Endothelial cell of umbilical vein (primary cell): ENCODE results near the gene ZDHHC18. TPM values are rescaled to one million over a fixed set of nuclear protein-coding genes. Genes with fewer than 3 reads are reported as not detected.
"Not testable (repeated sequence)": the region's sequence is repeated elsewhere in the genome, so short reads cannot be mapped to it uniquely, and the experiment has no call there.

ENCODE experiments used
- BruUV-seq: library from RNA; stranded (reverse); fragments of 400-500 nt; replicated peaks from 2 replicates; lab custom pipeline; 2021; lab: Mats Ljungman, UMichigan
- CTCF ChIA-PET: fragments of 300-600, 350-600 bp; sonication (Branson Sonifier 250); formaldehyde crosslinking; loops from one replicate; lab custom pipeline; 2021; ENCODE audit warnings: antibody characterized with exemption, inconsistent platforms; lab: Charles Lee
- POLR2A ChIA-PET: fragments of 300-600, 350-600 bp; sonication (Branson Sonifier 250); formaldehyde crosslinking; loops from one replicate; lab custom pipeline; 2021; ENCODE audit warnings: antibody characterized with exemption, inconsistent platforms; lab: Charles Lee
- DNase-seq: peaks from one replicate; pipeline ENCODE4 v3.0.0-alpha.2; 2011; ENCODE audit warnings: low read depth, low spot score
- FAIRE-seq: peaks from 2 replicates; lab custom pipeline; 2011; peaks lifted over from hg19 to GRCh38; lab: Jason Lieb, UNC
- H2AFZ ChIP-seq: 2 replicates; pipeline ENCODE4 v1.6.0; 2012; ENCODE audit warnings: low read depth, low read length, control low read depth, inconsistent platforms
- H3K27ac ChIP-seq: 2 replicates; pipeline ENCODE4 v1.5.1; 2011; ENCODE audit warnings: low read depth, mild to moderate bottlenecking, control low read depth, low read length, moderate library complexity; ENCODE audit not compliant: insufficient read depth
- H3K27me3 ChIP-seq, 2 experiments: 2 replicates each; pipeline versions ENCODE4 v1.6.0 to v1.6.1; 2011; ENCODE audit warnings: low read length in 2 of 2, mixed read lengths in 1 of 2; ENCODE audit not compliant: control insufficient read depth in 2 of 2, insufficient read depth in 2 of 2
- H3K36me3 ChIP-seq, 2 experiments: 2 replicates in 1 of 2; 3 replicates in 1 of 2; pipeline ENCODE4 v1.5.1; 2011; ENCODE audit warnings: low read length in 2 of 2, mild to moderate bottlenecking in 1 of 2, moderate library complexity in 1 of 2; ENCODE audit not compliant: control insufficient read depth in 2 of 2, insufficient read depth in 2 of 2; ENCODE audit errors: extremely low read depth in 1 of 2
- H3K4me1 ChIP-seq: 3 replicates; pipeline ENCODE4 v1.5.1; 2011; ENCODE audit warnings: mild to moderate bottlenecking, low read length; ENCODE audit not compliant: control insufficient read depth, insufficient read depth; ENCODE audit errors: extremely low read depth
- H3K4me2 ChIP-seq: 2 replicates; pipeline ENCODE4 v1.6.1; 2011; ENCODE audit warnings: low read length, control low read depth, mixed read lengths; ENCODE audit not compliant: insufficient read depth
- H3K4me3 ChIP-seq, 3 experiments: fragments of 200-600 bp in 1 of 3; sonication (generic), shearing (Covaris generic) in 1 of 3; replicated peaks in 1 of 3; 2 replicates each; pipeline ENCODE4 v1.5.1; 2011 to 2016; ENCODE audit warnings: control low read depth in 3 of 3, low read length in 3 of 3, mild to moderate bottlenecking in 2 of 3, inconsistent platforms in 1 of 3, low read depth in 1 of 3, moderate library complexity in 1 of 3; ENCODE audit not compliant: insufficient read depth in 1 of 3
- H3K79me2 ChIP-seq: 2 replicates; pipeline ENCODE4 v1.6.0; 2012; ENCODE audit warnings: low read length, inconsistent platforms; ENCODE audit not compliant: control insufficient read depth, insufficient read depth
- H3K9ac ChIP-seq: replicated peaks from 2 replicates; pipeline ENCODE3; 2011; ENCODE audit warnings: low read length, control low read depth; ENCODE audit not compliant: insufficient read depth; ENCODE audit errors: extremely low read depth
- H3K9me1 ChIP-seq: replicated peaks from 3 replicates; pipeline ENCODE4 v1.6.0; 2011; ENCODE audit warnings: mild to moderate bottlenecking, low read length; ENCODE audit not compliant: control insufficient read depth, insufficient read depth; ENCODE audit errors: extremely low read depth
- H3K9me3 ChIP-seq: replicated peaks from 2 replicates; pipeline ENCODE4 v1.5.1; 2012; ENCODE audit warnings: low read length, inconsistent platforms; ENCODE audit not compliant: control insufficient read depth, insufficient read depth
- H4K20me1 ChIP-seq: replicated peaks from 2 replicates; pipeline ENCODE3; 2011; ENCODE audit warnings: mild to moderate bottlenecking, low read length; ENCODE audit not compliant: control insufficient read depth, insufficient read depth; ENCODE audit errors: extremely low read depth
- EZH2 ChIP-seq: IDR thresholded peaks from 2 replicates; pipeline ENCODE4 v1.6.1; 2012; ENCODE audit warnings: borderline replicate concordance, low read depth, mild to moderate bottlenecking, moderate library complexity, low read length, inconsistent platforms; ENCODE audit not compliant: severe bottlenecking
- FOS ChIP-seq: IDR thresholded peaks from 2 replicates; pipeline ENCODE4 v1.6.1; 2011; ENCODE audit warnings: mild to moderate bottlenecking, low read length, moderate library complexity, borderline replicate concordance; ENCODE audit not compliant: insufficient read depth
- GATA2 ChIP-seq: IDR thresholded peaks from 2 replicates; pipeline ENCODE4 v1.7.0; 2011; ENCODE audit warnings: low read depth, mild to moderate bottlenecking, moderate library complexity, mixed read lengths, low read length; ENCODE audit not compliant: insufficient read length, insufficient read depth
- JUN ChIP-seq: IDR thresholded peaks from 2 replicates; pipeline ENCODE4 v1.6.1; 2011; ENCODE audit warnings: borderline replicate concordance, low read depth; ENCODE audit not compliant: insufficient read length, insufficient read depth
- MAX ChIP-seq: IDR thresholded peaks from 2 replicates; pipeline ENCODE4 v1.6.1; 2011; ENCODE audit not compliant: insufficient read depth, insufficient read length
- MYC ChIP-seq: IDR thresholded peaks from one replicate; pipeline ENCODE4 v1.6.1; 2011; ENCODE audit warnings: mild to moderate bottlenecking, low read depth, low read length
- POLR2A ChIP-seq: IDR thresholded peaks from 2 replicates; pipeline ENCODE4 v1.6.1; 2012; ENCODE audit warnings: low read depth, mild to moderate bottlenecking, control low read depth, low read length
- POLR2AphosphoS5 ChIP-seq: IDR thresholded peaks from 2 replicates; pipeline ENCODE4 v1.6.1; 2012; ENCODE audit warnings: low read depth, mild to moderate bottlenecking, control low read depth, low read length, moderate library complexity; ENCODE audit not compliant: insufficient read depth
- dilution Hi-C: fragments of 300-500 bp; cut with MboI; formaldehyde crosslinking; loops from one replicate; pipeline ENCODE4 v1.15.0; 2019; ENCODE audit warnings: low sequenced_read_pairs; ENCODE audit not compliant: extremely low pct_ligation_motif_present
- intact Hi-C: fragments of 100-400 bp; cut with micrococcal nuclease; formaldehyde crosslinking; loops from one replicate; pipeline ENCODE4 v1.10.0; 2022
- polyA plus RNA-seq, 4 experiments: library from polyadenylated mRNA; depleted of rRNA in 3 of 4; stranded (reverse) in 3 of 4; unstranded in 1 of 4; fragments of >200 nt; gene quantifications; 2 replicates each; pipeline versions ENCODE4 v1.2.1 to v1.2.3, GENCODE V29; 2011 to 2012; ENCODE audit warnings: missing spikeins in 1 of 4
- total RNA-seq: library from RNA; stranded (reverse); gene quantifications from 2 replicates; pipeline ENCODE4 v1.2.3, GENCODE V29; 2021
- TF ChIP-seq, protein P1 (sequence below), 2 donors: IDR thresholded peaks; 1 replicate in 1 of 2; 2 replicates in 1 of 2; pipeline ENCODE4 v1.5.1; 2011; ENCODE audit warnings: low read length in 2 of 2, mild to moderate bottlenecking in 2 of 2, moderate library complexity in 2 of 2, control low read depth in 1 of 2, inconsistent platforms in 1 of 2, low read depth in 1 of 2; ENCODE audit not compliant: insufficient read depth in 1 of 2; ENCODE audit errors: extremely low read depth in 1 of 2

ZDHHC18 gene
- total and polyA plus RNA-seq, 2 donors (not counting 3 experiments of a cell fraction or from before 2014, with no cell fraction given) = 25.2 to 48.2 TPM

DNA sequence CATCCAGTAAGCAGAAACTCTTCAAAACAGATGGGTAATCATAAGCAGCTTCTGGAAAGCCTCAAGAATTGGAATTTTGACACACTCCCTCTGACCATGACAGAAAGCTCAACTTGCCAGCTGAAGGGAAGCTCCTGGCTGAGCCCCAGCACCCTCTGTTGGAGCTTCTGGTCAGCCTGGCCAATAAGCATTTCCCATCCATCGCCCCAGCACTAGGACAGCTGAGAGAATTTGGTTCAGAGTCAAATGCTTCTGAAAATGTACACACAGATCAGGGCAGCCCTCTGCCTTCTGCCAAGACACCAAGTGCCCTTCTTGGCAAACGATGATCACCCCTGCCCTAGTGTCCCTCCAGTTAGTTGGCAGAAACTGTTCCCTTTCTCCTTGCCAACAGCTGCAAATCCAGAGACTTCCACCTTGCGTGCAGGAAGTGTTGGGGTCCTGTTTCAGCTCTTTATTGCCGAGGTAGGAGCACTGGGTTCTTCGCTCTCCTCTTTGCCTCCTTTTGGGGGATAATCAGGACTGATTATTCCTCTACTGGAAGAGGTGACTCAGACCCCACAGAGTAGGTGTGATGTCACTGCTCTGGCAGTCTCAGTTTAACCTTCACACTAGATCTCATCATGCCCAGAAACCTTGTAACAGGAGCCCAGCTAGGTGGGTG, 26.9 kb upstream of the ZDHHC18 start:
- Histone ChIP-seq H3K27me3 (no peaks in the 10 kb centered on the region), H3K4me1 (peaks cover 12% of the 10 kb centered on the region), H3K9me1 (no peaks in the 10 kb centered on the region), H3K9ac (peak overlapping the region; percentile 56), H3K36me3 (peaks cover 0 to 2% of the 10 kb centered on the region in 2 experiments), H3K4me3 (peak overlapping the region in 1 of 3 experiments; percentile 57), H3K9me3 (no peaks in the 10 kb centered on the region), H3K27ac (peak overlapping the region; percentile 72), H3K79me2 (no peaks in the 10 kb centered on the region), H3K4me2 (peak overlapping the region; percentile 94), H2AFZ (peak overlapping the region; percentile 82), H4K20me1 (no peaks in the 10 kb centered on the region)
- CTCF ChIA-PET = interaction anchor here (0.9 to 5.6 kb wide), 8 partner anchors 8 to 199 kb away, joined by 3 to 40 read pairs (median 6); partner anchors contain the start of genes PIGV and ZDHHC18
- POLR2A ChIA-PET = no interaction called here
- FAIRE-seq (peak; percentile 79), DNase-seq (peak; percentile 55)
- intact Hi-C loops = no loop called here
- BruUV-seq = no TSS peak
- TF ChIP-seq MAX (no peak), POLR2A (no peak), FOS (peak; percentile 35), JUN (peak; percentile 44), GATA2 (no peak), EZH2 (no peak), POLR2AphosphoS5 (no peak), MYC (no peak)
- TF ChIP-seq, protein P1, sequence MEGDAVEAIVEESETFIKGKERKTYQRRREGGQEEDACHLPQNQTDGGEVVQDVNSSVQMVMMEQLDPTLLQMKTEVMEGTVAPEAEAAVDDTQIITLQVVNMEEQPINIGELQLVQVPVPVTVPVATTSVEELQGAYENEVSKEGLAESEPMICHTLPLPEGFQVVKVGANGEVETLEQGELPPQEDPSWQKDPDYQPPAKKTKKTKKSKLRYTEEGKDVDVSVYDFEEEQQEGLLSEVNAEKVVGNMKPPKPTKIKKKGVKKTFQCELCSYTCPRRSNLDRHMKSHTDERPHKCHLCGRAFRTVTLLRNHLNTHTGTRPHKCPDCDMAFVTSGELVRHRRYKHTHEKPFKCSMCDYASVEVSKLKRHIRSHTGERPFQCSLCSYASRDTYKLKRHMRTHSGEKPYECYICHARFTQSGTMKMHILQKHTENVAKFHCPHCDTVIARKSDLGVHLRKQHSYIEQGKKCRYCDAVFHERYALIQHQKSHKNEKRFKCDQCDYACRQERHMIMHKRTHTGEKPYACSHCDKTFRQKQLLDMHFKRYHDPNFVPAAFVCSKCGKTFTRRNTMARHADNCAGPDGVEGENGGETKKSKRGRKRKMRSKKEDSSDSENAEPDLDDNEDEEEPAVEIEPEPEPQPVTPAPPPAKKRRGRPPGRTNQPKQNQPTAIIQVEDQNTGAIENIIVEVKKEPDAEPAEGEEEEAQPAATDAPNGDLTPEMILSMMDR (IDR thresholded peaks at IDR 0.05; ENCODE audit: extremely low read depth in 1 of 2, insufficient read depth in 1 of 2, low read depth in 1 of 2, low read length in 2 of 2) = no peak
- dilution Hi-C loops = no loop called here

DNA sequence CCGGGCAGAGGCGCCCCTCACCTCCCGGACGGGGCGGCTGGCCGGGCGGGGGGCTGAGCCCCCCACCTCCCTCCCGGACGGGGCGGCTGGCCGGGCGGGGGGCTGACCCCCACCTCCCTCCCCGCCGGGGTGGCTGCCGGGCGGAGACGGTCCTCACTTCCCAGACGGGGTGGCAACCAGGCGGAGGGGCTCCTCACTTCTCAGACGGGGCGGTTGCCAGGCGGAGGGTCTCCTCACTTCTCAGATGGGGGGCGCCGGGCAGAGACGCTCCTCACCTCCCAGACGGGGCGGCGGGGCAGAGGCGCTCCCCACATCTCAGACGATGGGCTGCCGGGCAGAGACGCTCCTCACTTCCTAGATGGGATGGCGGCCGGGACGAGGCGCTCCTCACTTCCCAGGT, 22.6 kb upstream of the ZDHHC18 start:
- POLR2A ChIA-PET = interaction anchor here (0.7 kb wide), 1 partner anchor 139 kb away, joined by 8 read pairs; no protein-coding TSS in a partner anchor
- H3K79me2 ChIP-seq, H3K9me3 ChIP-seq, H3K27me3 ChIP-seq, CTCF ChIA-PET, H3K9me1 ChIP-seq, dilution Hi-C loops, H3K4me3 ChIP-seq, H2AFZ ChIP-seq, H3K36me3 ChIP-seq, BruUV-seq, FAIRE-seq, H3K9ac ChIP-seq, intact Hi-C loops, H3K27ac ChIP-seq, H3K4me2 ChIP-seq, H4K20me1 ChIP-seq, DNase-seq: not testable (repeated sequence)
- peaks cover 12% of the 10 kb centered on the region for H3K4me1 ChIP-seq
